H9 (cell line): ENCODE data around the gene C20orf96. TPM values are rescaled to one million over a fixed set of nuclear protein-coding genes. Genes with fewer than 3 reads are reported as not detected.
A peak's percentile ranks its signal among the peaks of the same experiment; 100 is the strongest.

Experiments used
- DNase-seq: peaks from one replicate; pipeline ENCODE4 v3.0.0-alpha.2; 2017
- H2AFZ ChIP-seq: one replicate; pipeline ENCODE4 v1.6.1; 2013; ENCODE audit warnings: mild to moderate bottlenecking, low read length, control low read depth, moderate library complexity
- H2AK5ac ChIP-seq: 2 replicates; pipeline ENCODE4 v1.6.1; 2013; ENCODE audit warnings: low read length, control low read depth, mixed read lengths; ENCODE audit not compliant: insufficient read length
- H2BK120ac ChIP-seq: one replicate; pipeline ENCODE4 v1.6.1; 2013; ENCODE audit warnings: low read depth, mild to moderate bottlenecking, low read length, control low read depth, inconsistent platforms; ENCODE audit not compliant: poor library complexity, severe bottlenecking
- H2BK12ac ChIP-seq: 2 replicates; pipeline ENCODE4 v1.6.1; 2013; ENCODE audit warnings: low read length, control low read depth, mixed read lengths, low read depth; ENCODE audit not compliant: insufficient read length
- H2BK15ac ChIP-seq: 2 replicates; pipeline ENCODE4 v1.6.1; 2013; ENCODE audit warnings: low read depth, low read length, control low read depth
- H2BK20ac ChIP-seq: one replicate; pipeline ENCODE4 v1.6.1; 2013; ENCODE audit warnings: low read depth, mild to moderate bottlenecking, low read length, control low read depth, inconsistent platforms; ENCODE audit not compliant: poor library complexity, severe bottlenecking
- H2BK5ac ChIP-seq: 2 replicates; pipeline ENCODE4 v1.6.1; 2013; ENCODE audit warnings: low read length, control low read depth, mixed read lengths; ENCODE audit not compliant: insufficient read length
- H3K14ac ChIP-seq: 2 replicates; pipeline ENCODE4 v1.6.1; 2013; ENCODE audit warnings: low read length, control low read depth; ENCODE audit not compliant: insufficient read depth
- H3K18ac ChIP-seq: 2 replicates; pipeline ENCODE4 v1.6.1; 2013; ENCODE audit warnings: low read depth, mild to moderate bottlenecking, mixed read lengths, low read length, control low read depth; ENCODE audit not compliant: insufficient read length
- H3K23ac ChIP-seq: 2 replicates; pipeline ENCODE4 v1.6.1; 2013; ENCODE audit warnings: low read length, control low read depth, mixed read lengths, low read depth; ENCODE audit not compliant: insufficient read length
- H3K23me2 ChIP-seq: 2 replicates; pipeline ENCODE4 v1.6.1; 2013; ENCODE audit warnings: low read depth, mild to moderate bottlenecking, mixed read lengths, low read length, control low read depth; ENCODE audit not compliant: insufficient read length, poor library complexity, severe bottlenecking
- H3K27ac ChIP-seq: 2 replicates; pipeline ENCODE4 v1.5.1; 2013; ENCODE audit warnings: low read length, control low read depth, mixed read lengths, low read depth; ENCODE audit not compliant: insufficient read length
- H3K27me3 ChIP-seq: 2 replicates; pipeline ENCODE4 v1.6.1; 2013; ENCODE audit warnings: low read length, control low read depth, inconsistent platforms; ENCODE audit not compliant: insufficient read depth
- H3K4ac ChIP-seq: 2 replicates; pipeline ENCODE4 v1.6.1; 2013; ENCODE audit warnings: low read depth, mild to moderate bottlenecking, control low read depth, inconsistent platforms, low read length, moderate library complexity
- H3K4me1 ChIP-seq: 2 replicates; pipeline ENCODE4 v1.6.1; 2013; ENCODE audit warnings: low read length, control low read depth, inconsistent platforms; ENCODE audit not compliant: insufficient read depth
- H3K4me2 ChIP-seq: 2 replicates; pipeline ENCODE4 v1.6.1; 2013; ENCODE audit warnings: low read length, control low read depth, mixed read lengths; ENCODE audit not compliant: insufficient read length, insufficient read depth
- H3K56ac ChIP-seq: 2 replicates; pipeline ENCODE4 v1.6.1; 2013; ENCODE audit warnings: low read depth, mild to moderate bottlenecking, mixed read lengths, low read length, control low read depth; ENCODE audit not compliant: insufficient read length
- H3K79me1 ChIP-seq: 2 replicates; pipeline ENCODE4 v1.6.1; 2013; ENCODE audit warnings: low read depth, mild to moderate bottlenecking, moderate library complexity, low read length, control low read depth, inconsistent platforms; ENCODE audit not compliant: insufficient read depth, poor library complexity, severe bottlenecking
- H3K79me2 ChIP-seq: 2 replicates; pipeline ENCODE4 v1.6.1; 2013; ENCODE audit warnings: low read length, control low read depth, inconsistent platforms; ENCODE audit not compliant: insufficient read depth
- H3K9ac ChIP-seq: 2 replicates; pipeline ENCODE4 v1.6.1; 2013; ENCODE audit warnings: low read length, control low read depth, mixed read lengths; ENCODE audit not compliant: insufficient read length; ENCODE audit errors: extremely low read depth
- H3K9me3 ChIP-seq: one replicate; pipeline ENCODE4 v1.6.1; 2013; ENCODE audit warnings: low read depth, low read length, inconsistent platforms; ENCODE audit not compliant: control insufficient read depth
- H3T11ph ChIP-seq: one replicate; pipeline ENCODE4 v1.6.1; 2013; ENCODE audit warnings: mild to moderate bottlenecking, low read length, control low read depth, inconsistent platforms
- H4K20me1 ChIP-seq: one replicate; pipeline ENCODE4 v1.6.1; 2013; ENCODE audit not compliant: control insufficient read depth, insufficient read length, insufficient read depth
- H4K5ac ChIP-seq: 2 replicates; pipeline ENCODE4 v1.6.1; 2013; ENCODE audit warnings: low read depth, mild to moderate bottlenecking, mixed read lengths, low read length, control low read depth; ENCODE audit not compliant: insufficient read length
- H4K8ac ChIP-seq: replicated peaks from 2 replicates; pipeline ENCODE4 v1.6.1; 2013; ENCODE audit warnings: low read length, control low read depth, mixed read lengths, low read depth; ENCODE audit not compliant: insufficient read length
- H4K91ac ChIP-seq: 2 replicates; pipeline ENCODE4 v1.6.1; 2013; ENCODE audit warnings: low read depth, mild to moderate bottlenecking, moderate library complexity, mixed read lengths, low read length, control low read depth; ENCODE audit not compliant: insufficient read length
- H3K27ac Mint-ChIP-seq, 3 experiments: 2 replicates in 2 of 3; 3 replicates in 1 of 3; pipeline ENCODE4 v1.8.0; 2020 to 2021; ENCODE audit warnings: mixed read lengths in 3 of 3, mild to moderate bottlenecking in 1 of 3, moderate library complexity in 1 of 3
- H3K27me3 Mint-ChIP-seq: 2 replicates; pipeline ENCODE4 v1.8.0; 2021; ENCODE audit warnings: low read depth, mild to moderate bottlenecking, moderate library complexity, mixed read lengths
- H3K36me3 Mint-ChIP-seq, 3 experiments: 2 replicates in 2 of 3; 3 replicates in 1 of 3; pipeline ENCODE4 v1.8.0; 2020 to 2021; ENCODE audit warnings: low read depth in 3 of 3, mixed read lengths in 3 of 3; ENCODE audit not compliant: insufficient read depth in 1 of 3
- H3K4me1 Mint-ChIP-seq, 2 experiments: 2 replicates each; pipeline ENCODE4 v1.8.0; 2020; ENCODE audit warnings: mixed read lengths in 2 of 2
- H3K4me3 Mint-ChIP-seq, 2 experiments: 2 replicates in 1 of 2; 3 replicates in 1 of 2; pipeline ENCODE4 v1.8.0; 2020 to 2021; ENCODE audit warnings: mild to moderate bottlenecking in 2 of 2, mixed read lengths in 2 of 2, moderate library complexity in 1 of 2
- H3K9me3 Mint-ChIP-seq, 2 experiments: 2 replicates in 1 of 2; 3 replicates in 1 of 2; pipeline ENCODE4 v1.8.0; 2020; ENCODE audit warnings: mild to moderate bottlenecking in 2 of 2, mixed read lengths in 2 of 2, moderate library complexity in 1 of 2
- WGBS: extraction: QIAGEN DNeasy Blood & Tissue Kit; methylation state at CpG from one replicate; pipeline ENCODE4 v1.1.7; 2013; ENCODE audit warnings: missing lambda C conversion rate, low lambda C conversion rate, mixed read lengths; ENCODE audit not compliant: insufficient read length; ENCODE audit errors: extremely low coverage; 5-methylcytosine and 5-hydroxymethylcytosine counted together
- total RNA-seq: library from RNA; stranded (reverse); gene quantifications from 2 replicates; pipeline ENCODE4 v1.2.1, GENCODE V29; 2021
- TF ChIP-seq, protein P1 (sequence below): fragments of 200-600 bp; sonication (generic); conservative IDR thresholded peaks from 3 replicates; pipeline ENCODE4 v1.8.0; 2021; ENCODE audit warnings: antibody characterized with exemption, mild to moderate bottlenecking

C20orf96 gene
- total RNA-seq, 1 experiment from 2014 or later: 14.5 TPM

DNA sequence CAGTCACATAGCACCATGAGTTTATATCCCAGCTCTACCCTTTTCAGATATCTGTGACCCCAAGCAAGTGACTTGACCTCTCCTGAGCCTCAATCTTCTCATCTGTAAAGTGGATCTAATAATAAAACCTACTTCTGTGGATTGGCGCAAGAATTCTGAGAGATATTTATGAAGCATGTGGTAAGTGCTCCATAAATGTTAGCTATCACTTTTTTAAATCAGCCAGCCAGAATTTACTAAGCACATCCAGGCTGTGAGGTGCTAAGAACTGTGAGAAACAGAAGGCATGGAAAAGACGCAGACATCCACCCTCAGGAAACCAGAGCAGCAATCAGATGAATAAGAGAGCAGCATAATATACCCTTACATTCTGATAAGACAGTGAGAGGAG lies 862 bp downstream of the C20orf96 start:
- H2BK20ac ChIP-seq: no peak overlapping the region
- H3K56ac ChIP-seq: no peak overlapping the region
- no peak overlapping the region for H3K4me3 Mint-ChIP-seq
- no peaks in the 10 kb centered on the region for H4K20me1 ChIP-seq
- H2AK5ac ChIP-seq: no peak overlapping the region
- H4K5ac ChIP-seq: no peak overlapping the region
- H3K36me3 Mint-ChIP-seq: peaks cover 2 to 21% (median 7%) of the 10 kb centered on the region in 3 experiments; a peak in 5 of 7 replicates
- no peak overlapping the region for H3K4ac ChIP-seq
- H2BK15ac ChIP-seq: no peak overlapping the region
- peak overlapping the region; percentile 79 for H3K9ac ChIP-seq
- no peak overlapping the region for H2BK12ac ChIP-seq
- H3K23ac ChIP-seq: no peak overlapping the region
- H3K27me3 Mint-ChIP-seq: peaks cover 15% of the 10 kb centered on the region
- peaks cover 5% of the 10 kb centered on the region; the same call in 1 of the 2 replicates for H3K4me1 ChIP-seq
- no peak overlapping the region for H3K27ac ChIP-seq
- H3K27ac Mint-ChIP-seq: peak overlapping the region; percentile 25 to 88 (median 66); a peak in 2 of 7 replicates
- H3K9me3 ChIP-seq: no peaks in the 10 kb centered on the region
- H3K14ac ChIP-seq: peak overlapping the region; percentile 91; the same call in 1 of the 2 replicates
- H3T11ph ChIP-seq: no peak overlapping the region
- H3K9me3 Mint-ChIP-seq: no peaks in the 10 kb centered on the region; a peak in 1 of 5 replicates
- no CpG with 5 or more reads among the region's 2 CpGs for WGBS
- peak overlapping the region; percentile 75 for H3K4me2 ChIP-seq
- peaks cover 6% of the 10 kb centered on the region for H3K23me2 ChIP-seq
- H3K79me1 ChIP-seq: no peaks in the 10 kb centered on the region
- H2BK5ac ChIP-seq: no peak overlapping the region
- H3K4me1 Mint-ChIP-seq: peaks cover 0 to 5% of the 10 kb centered on the region in 2 experiments; a peak in 2 of 4 replicates
- DNase-seq: no peak
- no peaks in the 10 kb centered on the region; the same call in 1 of the 2 replicates for H3K79me2 ChIP-seq
- TF ChIP-seq, protein P1, sequence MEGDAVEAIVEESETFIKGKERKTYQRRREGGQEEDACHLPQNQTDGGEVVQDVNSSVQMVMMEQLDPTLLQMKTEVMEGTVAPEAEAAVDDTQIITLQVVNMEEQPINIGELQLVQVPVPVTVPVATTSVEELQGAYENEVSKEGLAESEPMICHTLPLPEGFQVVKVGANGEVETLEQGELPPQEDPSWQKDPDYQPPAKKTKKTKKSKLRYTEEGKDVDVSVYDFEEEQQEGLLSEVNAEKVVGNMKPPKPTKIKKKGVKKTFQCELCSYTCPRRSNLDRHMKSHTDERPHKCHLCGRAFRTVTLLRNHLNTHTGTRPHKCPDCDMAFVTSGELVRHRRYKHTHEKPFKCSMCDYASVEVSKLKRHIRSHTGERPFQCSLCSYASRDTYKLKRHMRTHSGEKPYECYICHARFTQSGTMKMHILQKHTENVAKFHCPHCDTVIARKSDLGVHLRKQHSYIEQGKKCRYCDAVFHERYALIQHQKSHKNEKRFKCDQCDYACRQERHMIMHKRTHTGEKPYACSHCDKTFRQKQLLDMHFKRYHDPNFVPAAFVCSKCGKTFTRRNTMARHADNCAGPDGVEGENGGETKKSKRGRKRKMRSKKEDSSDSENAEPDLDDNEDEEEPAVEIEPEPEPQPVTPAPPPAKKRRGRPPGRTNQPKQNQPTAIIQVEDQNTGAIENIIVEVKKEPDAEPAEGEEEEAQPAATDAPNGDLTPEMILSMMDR: no peak
- no peak overlapping the region for H2BK120ac ChIP-seq
- no peak overlapping the region for H3K18ac ChIP-seq
- no peak overlapping the region for H4K8ac ChIP-seq
- no peaks in the 10 kb centered on the region; the same call in 1 of the 2 replicates for H3K27me3 ChIP-seq
- H2AFZ ChIP-seq: peak overlapping the region; percentile 99
- H4K91ac ChIP-seq: no peak overlapping the region
